Smooth muscle cell (in vitro differentiated cells): ENCODE data around the gene MRPS34. TPM values are rescaled to one million over a fixed set of nuclear protein-coding genes. Genes with fewer than 3 reads are reported as not detected.

Experiments used
- DNase-seq: peaks from one replicate; lab custom pipeline; 2025; ENCODE audit not compliant: unreplicated experiment; lab: John Stamatoyannopoulos, UW
- H2AFZ ChIP-seq: fragments of 200-600 bp; sonication (generic); 2 replicates; pipeline ENCODE4 v1.6.0; 2016; ENCODE audit warnings: antibody characterized with exemption, low read depth, mild to moderate bottlenecking
- H3F3A ChIP-seq: fragments of 200-600 bp; sonication (generic); 2 replicates; pipeline ENCODE4 v1.6.0; 2017; ENCODE audit warnings: antibody characterized with exemption, low read depth
- H3K27ac ChIP-seq: fragments of 200-600 bp; sonication (generic); 2 replicates; pipeline ENCODE4 v1.5.1; 2016; ENCODE audit warnings: low read depth, mild to moderate bottlenecking
- H3K27me3 ChIP-seq: fragments of 200-600 bp; sonication (generic); 2 replicates; pipeline ENCODE4 v1.6.1; 2016; ENCODE audit warnings: low read depth, mild to moderate bottlenecking
- H3K36me3 ChIP-seq: fragments of 200-600 bp; sonication (generic); 2 replicates; pipeline ENCODE4 v1.5.1; 2016; ENCODE audit warnings: low read depth
- H3K4me1 ChIP-seq: fragments of 200-600 bp; sonication (generic); 2 replicates; pipeline ENCODE4 v1.5.1; 2016; ENCODE audit warnings: low read depth
- H3K4me2 ChIP-seq: fragments of 200-600 bp; sonication (generic); 2 replicates; pipeline ENCODE4 v1.6.0; 2016; ENCODE audit warnings: mild to moderate bottlenecking
- H3K4me3 ChIP-seq: fragments of 200-600 bp; sonication (generic); 2 replicates; pipeline ENCODE4 v1.5.1; 2016; ENCODE audit warnings: mild to moderate bottlenecking
- H3K79me2 ChIP-seq: fragments of 200-600 bp; sonication (generic); 2 replicates; pipeline ENCODE4 v1.6.0; 2016; ENCODE audit warnings: low read depth, mild to moderate bottlenecking
- H3K9ac ChIP-seq: fragments of 200-600 bp; sonication (generic); 2 replicates; pipeline ENCODE4 v1.6.0; 2016; ENCODE audit warnings: low read depth
- H3K9me3 ChIP-seq: fragments of 200-600 bp; sonication (generic); replicated peaks from 2 replicates; pipeline ENCODE4 v1.5.1; 2016; ENCODE audit warnings: low read depth
- H4K20me1 ChIP-seq: fragments of 200-600 bp; sonication (generic); 2 replicates; pipeline ENCODE4 v1.6.0; 2016; ENCODE audit warnings: low read depth
- WGBS: methylation state at CpG from one replicate; pipeline ENCODE4 v1.1.7; 2016; ENCODE audit warnings: low lambda C conversion rate; 5-methylcytosine and 5-hydroxymethylcytosine counted together
- polyA plus RNA-seq: library from polyadenylated mRNA; unstranded; fragments of >200 nt; fragmentation: Nextera tagmentation; extraction: Ambion mirVana; gene quantifications from 2 replicates; pipeline ENCODE4 v1.2.1, GENCODE V29; 2016
- total RNA-seq: library from RNA; depleted of rRNA; stranded (reverse); fragments of >200 nt; gene quantifications from 2 replicates; pipeline ENCODE4 v1.2.3, GENCODE V29; 2014
- TF ChIP-seq, protein P1 (sequence below): fragments of 200-600 bp; sonication (generic); IDR thresholded peaks from 2 replicates; pipeline ENCODE4 v1.5.1; 2017; ENCODE audit warnings: borderline replicate concordance, mild to moderate bottlenecking, antibody characterized with exemption; ENCODE audit not compliant: insufficient read depth, poor library complexity, severe bottlenecking

The MRPS34 gene
- total and polyA plus RNA-seq, 2 experiments from 2014 or later: 62.9 to 111 TPM

DNA sequence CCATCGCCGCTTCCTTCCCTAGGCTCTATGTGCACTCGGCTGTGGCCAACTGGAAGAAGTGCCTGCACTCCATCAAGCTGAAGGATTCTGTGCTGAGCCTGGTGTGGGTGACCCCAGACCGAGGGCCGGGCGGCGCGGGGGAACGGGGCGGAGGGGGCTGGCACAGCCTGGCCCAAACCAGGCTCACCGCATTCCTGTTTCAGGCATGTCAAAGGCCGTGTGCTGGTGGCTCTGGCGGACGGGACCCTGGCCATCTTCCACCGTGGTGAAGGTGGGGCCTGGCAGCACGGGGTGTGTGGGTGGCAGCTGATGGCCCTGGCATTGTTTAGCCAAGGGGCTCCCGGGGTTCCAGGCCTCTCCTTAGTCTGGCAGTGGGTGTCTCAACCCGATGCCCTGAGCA lies 6.2 kb downstream of the MRPS34 start:
- no peaks in the 10 kb centered on the region for H3K27me3 ChIP-seq
- H3K4me1 ChIP-seq: peaks cover 4% of the 10 kb centered on the region
- no peak for DNase-seq
- H3K27ac ChIP-seq: no peak overlapping the region
- H3F3A ChIP-seq: peaks cover 8% of the 10 kb centered on the region
- no peak overlapping the region for H2AFZ ChIP-seq
- H3K9me3 ChIP-seq: no peaks in the 10 kb centered on the region
- H3K9ac ChIP-seq: no peak overlapping the region
- TF ChIP-seq, protein P1, sequence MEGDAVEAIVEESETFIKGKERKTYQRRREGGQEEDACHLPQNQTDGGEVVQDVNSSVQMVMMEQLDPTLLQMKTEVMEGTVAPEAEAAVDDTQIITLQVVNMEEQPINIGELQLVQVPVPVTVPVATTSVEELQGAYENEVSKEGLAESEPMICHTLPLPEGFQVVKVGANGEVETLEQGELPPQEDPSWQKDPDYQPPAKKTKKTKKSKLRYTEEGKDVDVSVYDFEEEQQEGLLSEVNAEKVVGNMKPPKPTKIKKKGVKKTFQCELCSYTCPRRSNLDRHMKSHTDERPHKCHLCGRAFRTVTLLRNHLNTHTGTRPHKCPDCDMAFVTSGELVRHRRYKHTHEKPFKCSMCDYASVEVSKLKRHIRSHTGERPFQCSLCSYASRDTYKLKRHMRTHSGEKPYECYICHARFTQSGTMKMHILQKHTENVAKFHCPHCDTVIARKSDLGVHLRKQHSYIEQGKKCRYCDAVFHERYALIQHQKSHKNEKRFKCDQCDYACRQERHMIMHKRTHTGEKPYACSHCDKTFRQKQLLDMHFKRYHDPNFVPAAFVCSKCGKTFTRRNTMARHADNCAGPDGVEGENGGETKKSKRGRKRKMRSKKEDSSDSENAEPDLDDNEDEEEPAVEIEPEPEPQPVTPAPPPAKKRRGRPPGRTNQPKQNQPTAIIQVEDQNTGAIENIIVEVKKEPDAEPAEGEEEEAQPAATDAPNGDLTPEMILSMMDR: no peak
- 97% methylated on average over 16 of the region's 18 CpGs for WGBS
- H3K4me3 ChIP-seq: no peak overlapping the region
- no peak overlapping the region for H3K4me2 ChIP-seq
- H3K79me2 ChIP-seq: no peaks in the 10 kb centered on the region
- H3K36me3 ChIP-seq: no peaks in the 10 kb centered on the region
- peaks cover 14% of the 10 kb centered on the region for H4K20me1 ChIP-seq

DNA sequence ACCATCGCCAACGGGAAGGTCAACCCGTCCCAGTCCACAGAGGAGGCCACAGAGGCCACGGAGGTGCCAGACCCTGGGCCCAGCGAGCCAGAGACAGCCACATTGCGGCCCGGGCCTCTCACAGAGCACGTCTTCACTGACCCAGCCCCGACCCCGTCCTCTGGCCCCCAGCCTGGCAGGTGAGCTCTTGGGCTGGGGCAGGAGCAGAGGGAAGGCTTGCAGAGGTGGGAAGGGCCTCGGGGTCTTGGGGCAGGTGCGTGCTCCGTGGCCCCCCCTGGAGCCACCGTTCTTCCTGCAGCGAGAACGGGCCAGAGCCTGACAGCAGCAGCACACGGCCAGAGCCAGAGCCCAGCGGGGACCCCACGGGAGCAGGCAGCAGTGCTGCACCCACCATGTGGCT lies 6.7 kb downstream of the MRPS34 start:
- Histone ChIP-seq H3K79me2 (no peaks in the 10 kb centered on the region), H3K36me3 (no peaks in the 10 kb centered on the region), H3K27ac (no peak overlapping the region), H3K27me3 (no peaks in the 10 kb centered on the region), H3K4me2 (no peak overlapping the region), H2AFZ (no peak overlapping the region), H3K9me3 (no peaks in the 10 kb centered on the region), H4K20me1 (peaks cover 14% of the 10 kb centered on the region), H3F3A (peaks cover 8% of the 10 kb centered on the region), H3K4me3 (no peak overlapping the region), H3K9ac (no peak overlapping the region), H3K4me1 (peaks cover 4% of the 10 kb centered on the region)
- TF ChIP-seq, protein P1: no peak
- DNase-seq: no peak
- WGBS: 97% methylated on average over 14 of the region's 19 CpGs

DNA sequence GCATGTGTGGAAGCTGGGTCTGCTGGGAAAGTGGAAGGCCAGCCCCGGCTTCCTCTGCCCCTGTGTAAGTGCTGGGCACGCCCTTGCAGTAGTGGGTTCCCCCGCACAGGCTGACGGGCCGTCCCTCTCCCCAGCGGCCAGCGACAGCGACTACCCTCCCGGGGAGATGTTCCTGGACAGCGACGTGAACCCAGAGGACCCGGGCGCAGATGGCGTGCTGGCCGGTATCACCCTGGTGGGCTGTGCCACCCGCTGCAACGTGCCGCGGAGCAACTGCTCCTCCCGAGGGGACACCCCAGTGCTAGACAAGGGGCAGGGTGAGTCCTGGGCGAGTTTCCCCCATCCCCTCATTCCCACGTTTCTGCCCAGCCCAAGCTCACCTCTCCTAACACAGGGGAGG lies 7.1 kb downstream of the MRPS34 start:
- no peaks in the 10 kb centered on the region for H3K79me2 ChIP-seq
- H3K4me3 ChIP-seq: no peak overlapping the region
- H3K4me2 ChIP-seq: no peak overlapping the region
- WGBS: 96% methylated on average over 22 of the region's 22 CpGs
- peaks cover 14% of the 10 kb centered on the region for H4K20me1 ChIP-seq
- no peak overlapping the region for H3K9ac ChIP-seq
- TF ChIP-seq, protein P1: no peak
- no peak for DNase-seq
- no peaks in the 10 kb centered on the region for H3K27me3 ChIP-seq
- no peak overlapping the region for H3K27ac ChIP-seq
- H3K9me3 ChIP-seq: no peaks in the 10 kb centered on the region
- no peak overlapping the region for H2AFZ ChIP-seq
- no peaks in the 10 kb centered on the region for H3K36me3 ChIP-seq
- H3F3A ChIP-seq: peaks cover 8% of the 10 kb centered on the region
- H3K4me1 ChIP-seq: peaks cover 3% of the 10 kb centered on the region

DNA sequence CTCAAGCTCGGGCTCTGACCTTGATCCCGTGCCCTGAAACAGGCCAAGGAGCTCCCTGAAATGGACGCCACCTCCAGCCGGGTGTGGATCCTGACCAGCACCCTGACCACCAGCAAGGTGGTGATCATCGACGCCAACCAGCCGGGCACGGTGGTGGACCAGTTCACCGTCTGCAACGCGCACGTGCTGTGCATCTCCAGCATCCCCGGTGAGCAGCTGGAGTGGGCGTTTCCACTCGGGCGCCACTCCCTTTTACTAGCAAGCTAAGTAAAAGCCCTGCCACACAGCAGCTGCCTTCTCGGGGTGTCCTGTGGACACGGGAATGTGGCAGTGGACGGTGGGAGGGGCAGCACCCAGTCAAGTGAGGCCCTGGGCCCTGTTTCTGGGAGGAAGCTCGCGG lies 8.0 kb downstream of the MRPS34 start:
- Histone ChIP-seq H3K4me3 (no peak overlapping the region), H3K4me2 (no peak overlapping the region), H3K27ac (no peak overlapping the region), H4K20me1 (peaks cover 9% of the 10 kb centered on the region), H3K9ac (no peak overlapping the region), H3K27me3 (no peaks in the 10 kb centered on the region), H3K9me3 (no peaks in the 10 kb centered on the region), H2AFZ (no peak overlapping the region), H3K79me2 (no peaks in the 10 kb centered on the region), H3F3A (peaks cover 4% of the 10 kb centered on the region), H3K36me3 (no peaks in the 10 kb centered on the region), H3K4me1 (no peaks in the 10 kb centered on the region)
- DNase-seq: no peak
- WGBS: 97% methylated on average over 21 of the region's 21 CpGs
- TF ChIP-seq, protein P1: no peak
